H1 (cell line): ENCODE data around the gene UBL4B. TPM values are rescaled to one million over a fixed set of nuclear protein-coding genes. Genes with fewer than 3 reads are reported as not detected.

Experiments
- CHD7 ChIP-seq: fragments of 300-600 bp; sonication (generic); IDR thresholded peaks from 2 replicates; pipeline ENCODE4 v1.7.1; 2012; ENCODE audit warnings: low read length, moderate library complexity, mild to moderate bottlenecking, inconsistent platforms; ENCODE audit not compliant: insufficient replicate concordance
- FOSL1 ChIP-seq: IDR thresholded peaks from 2 replicates; pipeline ENCODE4 v1.6.1; 2011; ENCODE audit warnings: mild to moderate bottlenecking, low read depth, low read length, moderate library complexity; ENCODE audit not compliant: insufficient read depth
- polyA plus RNA-seq, 7 experiments: library from polyadenylated mRNA; depleted of rRNA in 3 of 7; stranded (reverse) in 5 of 7; unstranded in 2 of 7; fragments of >200 nt in 5 of 7; fragments of 200-250 nt in 2 of 7; gene quantifications; 1 replicate in 5 of 7; 2 replicates in 1 of 7; 4 replicates in 1 of 7; pipeline versions ENCODE4 v1.2.1 to v1.2.3, GENCODE V29; 2011 to 2013; ENCODE audit warnings: missing spikeins in 2 of 7, mixed read lengths in 2 of 7
- total RNA-seq: library from RNA; stranded (reverse); fragmentation: NEBNext Ultra II Directional; extraction: Animal tissue kit (Norgen Biotek cat#: 25700); gene quantifications from 2 replicates; pipeline ENCODE4 v1.2.1, GENCODE V29; 2021

The UBL4B gene
- total and polyA plus RNA-seq, 2 of the 8 experiments (the other 6 are each of a cell fraction or from before 2014, with no cell fraction given) = 0.11 TPM; not detected in 1

GRCh38 chr1:110112143-110112542 lies at the start of gene UBL4B (continued):
- no peak for TF ChIP-seq CHD7
- TF ChIP-seq FOSL1 = no peak
- TF ChIP-seq, all 59 proteins: peak for 0
